GM23338 (cell line): ENCODE data around the gene LINGO1. TPM values are rescaled to one million over a fixed set of nuclear protein-coding genes. Genes with fewer than 3 reads are reported as not detected.

Source experiments
- ATAC-seq: fragments of 200-7000 bp; cut with Tn5 transposase; 3 replicates; pipeline ENCODE4 v1.9.1; 2020
- DNase-seq: peaks from one replicate; pipeline ENCODE4 v3.0.0-alpha.2; 2015; ENCODE audit warnings: low spot score
- H2AFZ ChIP-seq: fragments of 200-600 bp; sonication (generic); 2 replicates; pipeline ENCODE4 v1.8.0; 2016; ENCODE audit warnings: antibody characterized with exemption, mild to moderate bottlenecking, moderate library complexity
- H3F3A ChIP-seq: fragments of 200-600 bp; sonication (generic); replicated peaks from 2 replicates; pipeline ENCODE4 v1.8.0; 2017; ENCODE audit warnings: antibody characterized with exemption, mixed run types, low read depth
- H3K27ac ChIP-seq: fragments of 200-600 bp; sonication (generic); 2 replicates; pipeline ENCODE4 v1.6.1; 2016; ENCODE audit warnings: low read depth
- H3K27me3 ChIP-seq: fragments of 200-600 bp; sonication (generic); 2 replicates; pipeline ENCODE4 v1.8.0; 2016; ENCODE audit warnings: mild to moderate bottlenecking, mixed run types, moderate library complexity; ENCODE audit not compliant: insufficient read depth
- H3K36me3 ChIP-seq: fragments of 200-600 bp; sonication (generic); 2 replicates; pipeline ENCODE4 v1.8.0; 2016; ENCODE audit warnings: mild to moderate bottlenecking; ENCODE audit not compliant: insufficient read depth
- H3K4me1 ChIP-seq: fragments of 200-600 bp; sonication (generic); 2 replicates; pipeline ENCODE4 v1.8.0; 2016; ENCODE audit warnings: mild to moderate bottlenecking, moderate library complexity; ENCODE audit not compliant: insufficient read depth
- H3K4me2 ChIP-seq: fragments of 200-600 bp; sonication (generic); 2 replicates; pipeline ENCODE4 v1.7.1; 2017; ENCODE audit warnings: mixed run types
- H3K4me3 ChIP-seq: fragments of 200-600 bp; sonication (generic); 2 replicates; pipeline ENCODE4 v1.6.1; 2016; ENCODE audit warnings: mixed run types
- H3K79me2 ChIP-seq: fragments of 200-600 bp; sonication (generic); replicated peaks from 2 replicates; pipeline ENCODE4 v1.8.0; 2017; ENCODE audit warnings: mild to moderate bottlenecking; ENCODE audit not compliant: insufficient read depth
- H3K9me2 ChIP-seq: fragments of 200-600 bp; sonication (generic); 2 replicates; pipeline ENCODE4 v1.8.0; 2017; ENCODE audit not compliant: insufficient read depth
- H4K20me1 ChIP-seq: fragments of 200-600 bp; sonication (generic); replicated peaks from 2 replicates; pipeline ENCODE4 v1.8.0; 2017; ENCODE audit warnings: mild to moderate bottlenecking; ENCODE audit not compliant: insufficient read depth
- H3K27ac Mint-ChIP-seq: 2 replicates; pipeline ENCODE4 v1.8.0; 2020; ENCODE audit warnings: inconsistent platforms, mild to moderate bottlenecking, moderate library complexity, mixed read lengths
- H3K27me3 Mint-ChIP-seq: 3 replicates; pipeline ENCODE4 v1.8.0; 2022; ENCODE audit warnings: low read depth, mild to moderate bottlenecking, moderate library complexity, mixed read lengths, inconsistent platforms; ENCODE audit not compliant: insufficient read depth, poor library complexity
- H3K36me3 Mint-ChIP-seq: 3 replicates; pipeline ENCODE4 v1.8.0; 2021; ENCODE audit warnings: low read depth, mild to moderate bottlenecking, inconsistent platforms, moderate library complexity, mixed read lengths
- H3K4me1 Mint-ChIP-seq: 3 replicates; pipeline ENCODE4 v1.8.0; 2020; ENCODE audit warnings: mild to moderate bottlenecking, inconsistent platforms, mixed read lengths
- H3K4me3 Mint-ChIP-seq: 3 replicates; pipeline ENCODE4 v1.8.0; 2021; ENCODE audit warnings: moderate library complexity, mild to moderate bottlenecking, inconsistent platforms, mixed read lengths
- H3K9me3 Mint-ChIP-seq: 3 replicates; pipeline ENCODE4 v1.8.0; 2020; ENCODE audit warnings: moderate library complexity, mild to moderate bottlenecking, inconsistent platforms, mixed read lengths
- CREB1 ChIP-seq: fragments of 250-450 bp; sonication (Bioruptor Pico); IDR thresholded peaks from 2 replicates; pipeline ENCODE4 v1.5.0; 2020; ENCODE audit warnings: low read depth, mild to moderate bottlenecking, moderate library complexity
- CTCF ChIP-seq, 2 experiments: fragments of 200-600 bp in 1 of 2; sonication (generic) in 1 of 2; conservative IDR thresholded peaks; 2 replicates each; pipeline versions ENCODE4 v1.5.1 to v1.6.1; 2016 to 2017; ENCODE audit warnings: antibody characterized with exemption in 2 of 2, low read depth in 2 of 2, mild to moderate bottlenecking in 2 of 2, moderate library complexity in 1 of 2
- ETS1 ChIP-seq: IDR thresholded peaks from 2 replicates; pipeline ENCODE4 v1.6.1; 2016; ENCODE audit warnings: antibody characterized with exemption
- EZH2 ChIP-seq: fragments of 200-600 bp; sonication (generic); IDR thresholded peaks from one replicate; pipeline ENCODE4 v1.8.0; 2017; ENCODE audit warnings: antibody characterized with exemption, mild to moderate bottlenecking, low read depth; ENCODE audit not compliant: unreplicated experiment
- EZH2phosphoT487 ChIP-seq: fragments of 200-600 bp; sonication (generic); IDR thresholded peaks from one replicate; pipeline ENCODE4 v1.8.1; 2018; ENCODE audit warnings: antibody characterized with exemption; ENCODE audit not compliant: unreplicated experiment
- JUNB ChIP-seq: IDR thresholded peaks from one replicate; pipeline ENCODE4 v1.6.1; 2016; ENCODE audit warnings: antibody characterized with exemption; ENCODE audit not compliant: unreplicated experiment
- NANOG ChIP-seq: IDR thresholded peaks from 2 replicates; pipeline ENCODE4 v1.6.1; 2016; ENCODE audit warnings: antibody characterized with exemption, borderline replicate concordance
- POLR2AphosphoS5 ChIP-seq: IDR thresholded peaks from 2 replicates; pipeline ENCODE4 v1.6.1; 2016; ENCODE audit warnings: antibody characterized with exemption, low read depth
- REST ChIP-seq: IDR thresholded peaks from one replicate; pipeline ENCODE4 v1.6.1; 2018; ENCODE audit warnings: antibody characterized with exemption; ENCODE audit not compliant: unreplicated experiment
- STAT1 ChIP-seq: IDR thresholded peaks from one replicate; pipeline ENCODE4 v1.6.1; 2016; ENCODE audit warnings: antibody characterized with exemption; ENCODE audit not compliant: unreplicated experiment
- ZNF114 ChIP-seq: fragments of 250-450 bp; sonication (Bioruptor Pico); IDR thresholded peaks from 2 replicates; pipeline ENCODE4 v1.5.0; 2020; ENCODE audit warnings: mild to moderate bottlenecking, moderate library complexity
- ZNF331 ChIP-seq: fragments of 250-450 bp; sonication (Bioruptor Pico); IDR thresholded peaks from 2 replicates; pipeline ENCODE4 v1.5.0; 2020; ENCODE audit warnings: low read depth, mild to moderate bottlenecking, moderate library complexity
- ZNF462 ChIP-seq: fragments of 250-450 bp; sonication (Bioruptor Pico); IDR thresholded peaks from 2 replicates; pipeline ENCODE4 v1.5.0; 2020; ENCODE audit warnings: mild to moderate bottlenecking, moderate library complexity
- polyA plus RNA-seq: library from polyadenylated mRNA; unstranded; fragments of >200 nt; fragmentation: Nextera tagmentation; extraction: Ambion mirVana; gene quantifications from 2 replicates; pipeline ENCODE4 v1.2.1, GENCODE V29; 2016
- total RNA-seq: library from RNA; depleted of rRNA; stranded (reverse); fragments of >200 nt; shearing (Covaris generic); gene quantifications from 2 replicates; pipeline ENCODE4 v1.2.3, GENCODE V29; 2014

Gene LINGO1
- total and polyA plus RNA-seq, 2 experiments from 2014 or later = 16.9 to 63.1 TPM

- Histone ChIP-seq H3K4me1 (no peaks in the 10 kb centered on the region; the same call in 1 of the 2 replicates), H2AFZ (no peak overlapping the region), H3K27ac (no peak overlapping the region), H3K79me2 (no peaks in the 10 kb centered on the region), H3K9me2 (no peaks in the 10 kb centered on the region), H3K4me2 (no peak overlapping the region), H3K36me3 (no peaks in the 10 kb centered on the region), H4K20me1 (no peaks in the 10 kb centered on the region), H3F3A (no peaks in the 10 kb centered on the region), H3K4me3 (no peak overlapping the region), H3K27me3 (no peaks in the 10 kb centered on the region)
- Mint-ChIP-seq H3K27me3 (peaks cover 6% of the 10 kb centered on the region), H3K4me3 (no peak overlapping the region), H3K9me3 (no peaks in the 10 kb centered on the region), H3K27ac (no peak overlapping the region), H3K36me3 (no peaks in the 10 kb centered on the region), H3K4me1 (peaks cover 20% of the 10 kb centered on the region)
- DNase-seq = no peak
- no peak for ATAC-seq
- TF ChIP-seq REST (no peak), ZNF331 (CRISPR knock-in tag) (no peak), STAT1 (no peak), ZNF114 (CRISPR knock-in tag) (no peak), EZH2phosphoT487 (no peak), NANOG (no peak), CREB1 (CRISPR knock-in tag) (no peak), POLR2AphosphoS5 (no peak), CTCF (conservative IDR thresholded peaks at IDR 0.05; ENCODE audit: low read depth in 2 of 2) (no peak), ZNF462 (no peak), EZH2 (no peak), ETS1 (no peak), JUNB (no peak)
Observed at GRCh38 chr15:77598644-77599043, 34.1 kb downstream of the LINGO1 start.
